ENCODE measurements around the gene SPATA46. TPM values are rescaled to one million over a fixed set of nuclear protein-coding genes. Genes with fewer than 3 reads are reported as not detected.

SPATA46 gene
- polyA plus RNA-seq, 1 of the 3 experiments (the other 2 are of a cell fraction) = not detected

- Histone ChIP-seq H4K20me1 (ENCODE audit: insufficient read depth) (no peaks in the 10 kb centered on the region), H3K79me2 (ENCODE audit: insufficient read depth) (no peaks in the 10 kb centered on the region), H3K9me3 (no peaks in the 10 kb centered on the region), H3K36me3 (replicated peaks in 1 of 2; ENCODE audit: control insufficient read depth in 1 of 2, insufficient read depth in 2 of 2, low read length in 1 of 2) (no peaks in the 10 kb centered on the region), H2AFZ (ENCODE audit: low read depth) (no peak within 1 kb of the TSS), H3K4me2 (no peak within 1 kb of the TSS), H3K9me2 (no peaks in the 10 kb centered on the region), H3K9ac (no peak within 1 kb of the TSS), H3K27me3 (ENCODE audit: insufficient read depth) (peaks cover 5% of the 10 kb centered on the region; the same call in 1 of the 2 replicates), H3K4me3 (ENCODE audit: low read depth in 2 of 2, low read length in 1 of 2) (no peak within 1 kb of the TSS), H3K27ac (ENCODE audit: low read depth in 2 of 2, low read length in 1 of 2) (no peak within 1 kb of the TSS), H3F3A (replicated peaks; ENCODE audit: insufficient read depth) (no peaks in the 10 kb centered on the region), H3K4me1 (ENCODE audit: control insufficient read depth in 1 of 2, insufficient read depth in 2 of 2, low read depth in 1 of 2, low read length in 1 of 2) (no peaks in the 10 kb centered on the region)
- no peak for DNase-seq
- ChIA-PET CTCF (interaction anchor here (0.8 to 3.0 kb wide), 5 partner anchors 10 to 325 kb away, joined by 3 to 23 read pairs (median 10); no protein-coding TSS in a partner anchor), POLR2A (no interaction called here)
- 64% methylated on average over 3 of the region's 3 CpGs for WGBS (ENCODE audit: low lambda C conversion rate)
- no peak for TF ChIP-seq RXRA (IDR thresholded peaks at IDR 0.05; ENCODE audit: borderline replicate concordance, low read depth)
- TF ChIP-seq PBX3 (IDR thresholded peaks at IDR 0.05) = no peak
- no peak for TF ChIP-seq USF2 (IDR thresholded peaks at IDR 0.05; ENCODE audit: borderline replicate concordance, low read depth, low read length)
- TF ChIP-seq RCOR1 (IDR thresholded peaks at IDR 0.05; ENCODE audit: low read length) = no peak
- TF ChIP-seq GABPA (IDR thresholded peaks at IDR 0.05; ENCODE audit: low read depth) = no peak
- TF ChIP-seq SIN3A (IDR thresholded peaks at IDR 0.05; ENCODE audit: borderline replicate concordance, low read depth, low read length) = no peak
- TF ChIP-seq MEF2A (IDR thresholded peaks at IDR 0.05; ENCODE audit: borderline replicate concordance, low read depth) = no peak
- TF ChIP-seq USF1 (IDR thresholded peaks at IDR 0.05; ENCODE audit: borderline replicate concordance, low read depth) = no peak
- no peak for TF ChIP-seq EP300 (IDR thresholded peaks at IDR 0.05; ENCODE audit: borderline replicate concordance in 1 of 2, low read depth in 1 of 2, low read length in 1 of 2)
- no peak for TF ChIP-seq ELF1 (IDR thresholded peaks at IDR 0.05)
- no peak for TF ChIP-seq EZH2phosphoT487 (IDR thresholded peaks at IDR 0.05; ENCODE audit: borderline replicate concordance, low read depth)
- no peak for TF ChIP-seq JUND (IDR thresholded peaks at IDR 0.05)
- TF ChIP-seq YY1 (IDR thresholded peaks at IDR 0.05; ENCODE audit: low read depth) = no peak
- no peak for TF ChIP-seq CTCF (IDR thresholded peaks at IDR 0.05)
- no peak for TF ChIP-seq TAF1 (IDR thresholded peaks at IDR 0.05; ENCODE audit: borderline replicate concordance, low read depth, low read length)
- TF ChIP-seq ZBTB33 (IDR thresholded peaks at IDR 0.05; ENCODE audit: borderline replicate concordance, low read depth) = no peak
- TF ChIP-seq RFX5 (IDR thresholded peaks at IDR 0.05; ENCODE audit: low read length) = no peak
- no peak for TF ChIP-seq POLR2AphosphoS5 (IDR thresholded peaks at IDR 0.05; ENCODE audit: low read depth, low read length)
- TF ChIP-seq GATA2 (CRISPR knock-in tag; IDR thresholded peaks at IDR 0.05) = no peak
These were observed 4.7 kb upstream of the SPATA46 start, which contains the start of gene C1orf226 for GRCh38 chr1:162381383-162381782. TSS of gene C1orf226 (plus strand) at chr1:162381728. CDS start at chr1:162381902, 174 bp downstream.
